ENCODE measurements around the gene ZNF750.

GRCh38 chr17:82797061-82797460, 42.8 kb downstream of the ZNF750 start:
- TF ChIP-seq CTCF (IDR thresholded peaks at IDR 0.05) (no peak), POLR2A (IDR thresholded peaks at IDR 0.05) (no peak)
